Colonic mucosa (tissue), 4 donors: ENCODE data around the gene NPAS3. TPM values are rescaled to one million over a fixed set of nuclear protein-coding genes. Genes with fewer than 3 reads are reported as not detected.

Experiments used
- DNase-seq: peaks from one replicate; pipeline ENCODE4 v3.0.0-alpha.2; 2020
- H3K27ac ChIP-seq: fragments of 200-600 bp; one replicate; pipeline ENCODE4 v1.8.0; 2021
- H3K27me3 ChIP-seq: fragments of 200-600 bp; one replicate; pipeline ENCODE4 v1.8.0; 2021
- H3K36me3 ChIP-seq: fragments of 200-600 bp; one replicate; pipeline ENCODE4 v1.8.0; 2021
- H3K4me1 ChIP-seq: fragments of 200-600 bp; one replicate; pipeline ENCODE4 v1.8.0; 2021; ENCODE audit warnings: mild to moderate bottlenecking
- H3K4me3 ChIP-seq: fragments of 200-600 bp; one replicate; pipeline ENCODE4 v1.8.0; 2021
- H3K9ac ChIP-seq, 2 donors: one replicate each; pipeline ENCODE4 v1.7.0; 2013; ENCODE audit warnings: control low read depth in 2 of 2, low read depth in 2 of 2, low read length in 2 of 2
- H3K9me3 ChIP-seq: fragments of 200-600 bp; one replicate; pipeline ENCODE4 v1.8.0; 2021
- intact Hi-C: fragments of 100-400 bp; cut with DNase I; formaldehyde crosslinking; loops from one replicate; pipeline ENCODE4 v1.14.1; 2022
- total RNA-seq, 2 donors: library from RNA; stranded (reverse); fragmentation: NEBNext Ultra II Directional in 1 of 2; extraction: Animal tissue kit (Norgen Biotek cat#: 25700) in 1 of 2; gene quantifications; one replicate each; pipeline ENCODE4 v1.2.1, GENCODE V29; 2021
- TF ChIP-seq, protein P1 (sequence below): fragments of 200-600 bp; IDR thresholded peaks from one replicate; pipeline ENCODE4 v1.8.0; 2022; ENCODE audit warnings: antibody characterized with exemption, mild to moderate bottlenecking
- donor health status: healthy.
- donor health status: DM: no; HTN: no; CAD: no.
- donor health status: DM: no; HTN: no; CAD: no.

Gene NPAS3
- total RNA-seq, 2 donors from 2014 or later, result 0.79 to 1.6 TPM

DNA sequence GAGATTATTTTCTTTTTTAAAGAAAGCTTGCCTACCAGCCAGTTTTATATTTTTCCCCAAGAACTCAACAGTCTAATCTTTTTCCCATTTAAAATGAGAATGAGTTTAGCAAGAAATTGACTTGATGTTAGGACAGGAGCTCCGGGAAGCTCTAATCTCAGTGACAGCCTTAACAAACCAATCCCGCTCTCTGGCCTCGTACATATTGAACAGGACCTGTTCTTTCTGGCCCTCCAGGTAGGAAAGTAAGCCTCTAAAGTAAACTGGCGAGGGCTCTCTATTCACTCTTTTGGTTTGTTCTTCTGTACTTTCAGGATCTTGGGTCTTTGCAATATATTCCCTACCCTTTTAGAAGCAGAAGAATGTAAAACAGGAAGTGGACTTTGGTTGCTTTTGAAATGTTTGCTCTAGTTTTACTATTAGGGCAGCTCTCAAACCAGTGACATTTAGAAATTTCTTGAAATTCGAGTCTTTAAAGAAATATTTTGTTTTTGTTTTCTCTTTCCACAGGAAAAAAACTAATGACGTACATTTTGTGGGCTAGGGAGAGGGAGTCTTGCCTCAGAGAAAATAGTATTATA, 17.9 kb upstream of the NPAS3 start:
- H3K9me3 ChIP-seq, result no peaks in the 10 kb centered on the region
- DNase-seq, result no peak
- TF ChIP-seq, protein P1, sequence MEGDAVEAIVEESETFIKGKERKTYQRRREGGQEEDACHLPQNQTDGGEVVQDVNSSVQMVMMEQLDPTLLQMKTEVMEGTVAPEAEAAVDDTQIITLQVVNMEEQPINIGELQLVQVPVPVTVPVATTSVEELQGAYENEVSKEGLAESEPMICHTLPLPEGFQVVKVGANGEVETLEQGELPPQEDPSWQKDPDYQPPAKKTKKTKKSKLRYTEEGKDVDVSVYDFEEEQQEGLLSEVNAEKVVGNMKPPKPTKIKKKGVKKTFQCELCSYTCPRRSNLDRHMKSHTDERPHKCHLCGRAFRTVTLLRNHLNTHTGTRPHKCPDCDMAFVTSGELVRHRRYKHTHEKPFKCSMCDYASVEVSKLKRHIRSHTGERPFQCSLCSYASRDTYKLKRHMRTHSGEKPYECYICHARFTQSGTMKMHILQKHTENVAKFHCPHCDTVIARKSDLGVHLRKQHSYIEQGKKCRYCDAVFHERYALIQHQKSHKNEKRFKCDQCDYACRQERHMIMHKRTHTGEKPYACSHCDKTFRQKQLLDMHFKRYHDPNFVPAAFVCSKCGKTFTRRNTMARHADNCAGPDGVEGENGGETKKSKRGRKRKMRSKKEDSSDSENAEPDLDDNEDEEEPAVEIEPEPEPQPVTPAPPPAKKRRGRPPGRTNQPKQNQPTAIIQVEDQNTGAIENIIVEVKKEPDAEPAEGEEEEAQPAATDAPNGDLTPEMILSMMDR, result no peak
- no peaks in the 10 kb centered on the region for H3K27me3 ChIP-seq
- no peak overlapping the region for H3K4me3 ChIP-seq
- intact Hi-C loops, result no loop called here
- no peak overlapping the region for H3K9ac ChIP-seq
- no peaks in the 10 kb centered on the region for H3K4me1 ChIP-seq
- H3K27ac ChIP-seq, result no peak overlapping the region
- no peaks in the 10 kb centered on the region for H3K36me3 ChIP-seq

DNA sequence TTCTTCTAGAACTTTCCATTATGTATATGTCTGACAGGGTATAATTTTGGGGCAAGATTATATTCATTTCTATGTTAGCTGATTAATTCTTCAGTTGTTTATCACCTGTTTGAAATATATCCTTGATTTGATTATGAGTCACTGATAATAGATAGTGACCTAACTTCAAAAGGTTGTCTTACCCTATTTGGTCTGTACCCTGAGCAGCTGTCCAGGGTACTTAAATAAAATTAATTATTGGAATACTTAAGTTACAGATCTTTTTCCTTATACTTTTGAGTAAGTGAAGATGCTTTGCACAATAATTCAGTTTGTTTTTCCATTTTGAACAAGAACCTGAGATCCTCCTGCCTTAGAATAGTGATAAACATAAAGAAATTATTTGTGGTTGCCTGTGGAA, 13.2 kb upstream of the NPAS3 start:
- Histone ChIP-seq H3K4me3 (no peak overlapping the region), H3K36me3 (no peaks in the 10 kb centered on the region), H3K27me3 (no peaks in the 10 kb centered on the region), H3K9ac (no peak overlapping the region), H3K27ac (no peak overlapping the region), H3K9me3 (no peaks in the 10 kb centered on the region), H3K4me1 (no peaks in the 10 kb centered on the region)
- DNase-seq, result no peak
- TF ChIP-seq, protein P1, result no peak
- intact Hi-C loops, result no loop called here

GRCh38 chr14:32932302-32932913, 6.3 kb upstream of the NPAS3 start:
- H3K4me1 ChIP-seq, result no peaks in the 10 kb centered on the region
- peaks cover 49% of the 10 kb centered on the region for H3K27me3 ChIP-seq
- H3K4me3 ChIP-seq, result no peak overlapping the region
- no peak for DNase-seq
- intact Hi-C loops, result no loop called here
- TF ChIP-seq, protein P1, result no peak
- no peaks in the 10 kb centered on the region for H3K9me3 ChIP-seq
- H3K36me3 ChIP-seq, result no peaks in the 10 kb centered on the region
- H3K27ac ChIP-seq, result no peak overlapping the region
- H3K9ac ChIP-seq, result no peak overlapping the region

- TF ChIP-seq, protein P1, result no peak
- no peak overlapping the region for H3K9ac ChIP-seq
- no peaks in the 10 kb centered on the region for H3K4me1 ChIP-seq
- no peaks in the 10 kb centered on the region for H3K36me3 ChIP-seq
- DNase-seq, result no peak
- no peaks in the 10 kb centered on the region for H3K9me3 ChIP-seq
- peak overlapping the region; percentile 24 for H3K4me3 ChIP-seq
- H3K27ac ChIP-seq, result no peak overlapping the region
- H3K27me3 ChIP-seq, result peaks cover 54% of the 10 kb centered on the region
- intact Hi-C loops, result no loop called here
Measured at GRCh38 chr14:32932914-32933628, 5.6 kb upstream of the NPAS3 start.

DNA sequence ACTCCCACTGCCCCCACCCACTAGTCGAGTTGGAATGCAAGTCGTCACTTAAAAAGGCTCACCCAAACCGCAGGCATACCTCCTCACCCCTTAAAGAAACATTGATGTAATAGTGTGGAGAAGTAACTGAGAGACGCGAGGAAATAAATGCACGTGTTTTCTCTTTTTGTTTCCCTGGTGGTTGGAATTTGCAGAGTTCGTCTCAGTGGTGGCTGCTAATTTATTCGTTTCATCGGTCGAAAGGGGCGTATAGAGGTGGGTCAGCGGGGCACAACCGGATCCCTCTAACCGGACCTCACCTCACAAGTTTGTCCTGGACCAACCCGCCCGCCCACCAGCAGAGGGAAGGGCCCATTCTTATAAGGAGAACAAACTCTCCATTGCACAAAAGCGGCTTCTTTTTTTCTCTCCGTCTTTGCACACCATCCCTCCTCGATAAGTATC, 5.0 kb upstream of the NPAS3 start:
- Histone ChIP-seq H3K27ac (no peak overlapping the region), H3K4me3 (peak overlapping the region; percentile 24), H3K36me3 (no peaks in the 10 kb centered on the region), H3K4me1 (no peaks in the 10 kb centered on the region), H3K27me3 (peaks cover 55% of the 10 kb centered on the region), H3K9me3 (no peaks in the 10 kb centered on the region), H3K9ac (no peak overlapping the region)
- intact Hi-C loops, result no loop called here
- TF ChIP-seq, protein P1, result no peak
- DNase-seq, result no peak
